Cardiac fibroblast (primary cell): Measurements from ENCODE around the gene CCDC88B.

Experiments used
- DNase-seq, 2 donors: peaks; one replicate each; pipeline versions ENCODE4 v3.0.0 to v3.0.0-alpha.2; 2010; ENCODE audit warnings: low read depth in 2 of 2
- H3K4me3 ChIP-seq, 2 donors: replicated peaks in 1 of 2; 1 replicate in 1 of 2; 2 replicates in 1 of 2; pipeline ENCODE4 v1.5.1; 2011; ENCODE audit warnings: low read depth in 2 of 2, low read length in 2 of 2, mild to moderate bottlenecking in 2 of 2, moderate library complexity in 1 of 2
- CTCF ChIP-seq: IDR thresholded peaks from one replicate; pipeline ENCODE4 v1.5.1; 2011; ENCODE audit warnings: low read depth, mild to moderate bottlenecking, low read length, inconsistent platforms

Gene CCDC88B

GRCh38 chr11:64406221-64406946 lies 66.4 kb downstream of the CCDC88B start:
- TF ChIP-seq CTCF, result no peak
- H3K4me3 ChIP-seq, result no peak overlapping the region
- DNase-seq, result peak in 1 of 2 donors; percentile 61
